Measurements from ENCODE around the gene POLR1E.
"Not testable (repeated sequence)": the region's sequence is repeated elsewhere in the genome, so short reads cannot be mapped to it uniquely, and the experiment has no call there.

- TF ChIP-seq POLR2A (IDR thresholded peaks at IDR 0.05; ENCODE audit: low read depth, low read length); SPI1 (IDR thresholded peaks at IDR 0.05; ENCODE audit: low read depth, low read length); POLR2AphosphoS5 (IDR thresholded peaks at IDR 0.05; ENCODE audit: low read depth, low read length); TAF1 (IDR thresholded peaks at IDR 0.05; ENCODE audit: low read depth, low read length); POU2F2 (IDR thresholded peaks at IDR 0.05; ENCODE audit: low read depth, low read length); PAX5 (IDR thresholded peaks at IDR 0.05; ENCODE audit: insufficient read depth, low read length, severe bottlenecking): not testable (repeated sequence)
Measured at GRCh38 chr9:37473982-37474381, 11.8 kb upstream of the POLR1E start.

All from GM12891 (cell line).